Measurements from ENCODE around the gene CAMK1D. TPM values are rescaled to one million over a fixed set of nuclear protein-coding genes. Genes with fewer than 3 reads are reported as not detected.

CAMK1D gene
- total RNA-seq, 1 experiment from 2014 or later, result 2.3 TPM

GRCh38 chr10:12655940-12656339 lies 306.6 kb downstream of the CAMK1D start:
- no peak for DNase-seq (ENCODE audit: low spot score)

- peak; percentile 54 for DNase-seq (ENCODE audit: low spot score)
Measured at GRCh38 chr10:12656518-12657142, 307.3 kb downstream of the CAMK1D start.

GRCh38 chr10:12657489-12657888 lies 308.1 kb downstream of the CAMK1D start:
- no peak for DNase-seq (ENCODE audit: low spot score)

- DNase-seq (ENCODE audit: low spot score), result no peak
Measured at GRCh38 chr10:12658526-12658925, 309.2 kb downstream of the CAMK1D start.

GRCh38 chr10:12659706-12660105 lies 310.4 kb downstream of the CAMK1D start:
- no peak for DNase-seq (ENCODE audit: low spot score)

- DNase-seq (ENCODE audit: low spot score), result no peak
Measured at GRCh38 chr10:12660812-12661211, 311.5 kb downstream of the CAMK1D start.

GRCh38 chr10:12661671-12662070 lies 312.3 kb downstream of the CAMK1D start:
- no peak for DNase-seq (ENCODE audit: low spot score)

- DNase-seq (ENCODE audit: low spot score), result no peak
Measured at GRCh38 chr10:12663863-12664262, 314.5 kb downstream of the CAMK1D start.

- DNase-seq (ENCODE audit: low spot score), result no peak
Measured at GRCh38 chr10:12665501-12665900, 316.2 kb downstream of the CAMK1D start.

GRCh38 chr10:12667052-12667451 lies 317.7 kb downstream of the CAMK1D start:
- no peak for DNase-seq (ENCODE audit: low spot score)

GRCh38 chr10:12668634-12669033 lies 319.3 kb downstream of the CAMK1D start:
- no peak for DNase-seq (ENCODE audit: low spot score)

- no peak for DNase-seq (ENCODE audit: low spot score)
Measured at GRCh38 chr10:12670004-12670403, 320.7 kb downstream of the CAMK1D start.

GRCh38 chr10:12675186-12675585 lies 325.8 kb downstream of the CAMK1D start:
- no peak for DNase-seq (ENCODE audit: low spot score)

- no peak for DNase-seq (ENCODE audit: low spot score)
Measured at GRCh38 chr10:12679636-12680035, 330.3 kb downstream of the CAMK1D start.

GRCh38 chr10:12681252-12681651 lies 331.9 kb downstream of the CAMK1D start:
- no peak for DNase-seq (ENCODE audit: low spot score)

- DNase-seq (ENCODE audit: low spot score), result no peak
Measured at GRCh38 chr10:12684784-12685183, 335.4 kb downstream of the CAMK1D start.

GRCh38 chr10:12685261-12686058 lies 336.1 kb downstream of the CAMK1D start:
- DNase-seq (ENCODE audit: low spot score), result no peak

- DNase-seq (ENCODE audit: low spot score), result no peak
Measured at GRCh38 chr10:12687996-12688395, 338.6 kb downstream of the CAMK1D start.

GRCh38 chr10:12689893-12690292 lies 340.5 kb downstream of the CAMK1D start:
- DNase-seq (ENCODE audit: low spot score), result no peak

- no peak for DNase-seq (ENCODE audit: low spot score)
Measured at GRCh38 chr10:12690525-12691126, 341.3 kb downstream of the CAMK1D start.

GRCh38 chr10:12691596-12691995 lies 342.2 kb downstream of the CAMK1D start:
- no peak for DNase-seq (ENCODE audit: low spot score)

GRCh38 chr10:12697764-12698163 lies 348.4 kb downstream of the CAMK1D start:
- DNase-seq (ENCODE audit: low spot score), result no peak

GRCh38 chr10:12699258-12699700 lies 349.9 kb downstream of the CAMK1D start:
- DNase-seq (ENCODE audit: low spot score), result no peak

Data from H4 (cell line).